Thoracic aorta (tissue), 2 donors: Measurements from ENCODE around the gene ITPR3. TPM values are rescaled to one million over a fixed set of nuclear protein-coding genes. Genes with fewer than 3 reads are reported as not detected.
A peak's percentile ranks its signal among the peaks of the same experiment; 100 is the strongest.

Source experiments
- ATAC-seq: fragments of 150-250 bp; one replicate; pipeline ENCODE4 v1.8.0; 2017; ENCODE audit warnings: low read depth; ENCODE audit not compliant: insufficient number of reproducible peaks, low FRiP score
- DNase-seq: peaks from one replicate; pipeline ENCODE4 v3.0.0-alpha.2; 2020; ENCODE audit warnings: low spot score
- H3K27ac ChIP-seq, 2 donors: fragments of 200-600 bp; sonication (generic); 1 replicate in 1 of 2; 2 replicates in 1 of 2; pipeline ENCODE4 v1.5.1; 2016; ENCODE audit warnings: mild to moderate bottlenecking in 2 of 2, moderate library complexity in 2 of 2
- H3K27me3 ChIP-seq: fragments of 200-600 bp; sonication (generic); replicated peaks from 2 replicates; pipeline ENCODE4 v1.6.0; 2016; ENCODE audit warnings: mild to moderate bottlenecking; ENCODE audit not compliant: insufficient read depth
- H3K36me3 ChIP-seq: fragments of 200-600 bp; sonication (generic); one replicate; pipeline ENCODE4 v1.5.1; 2016
- H3K4me1 ChIP-seq, 2 donors: fragments of 200-600 bp; sonication (generic); 1 replicate in 1 of 2; 2 replicates in 1 of 2; pipeline versions ENCODE4 v1.5.1 to v1.6.0; 2016; ENCODE audit warnings: low read depth in 2 of 2, mild to moderate bottlenecking in 1 of 2; ENCODE audit not compliant: control insufficient read depth in 1 of 2
- H3K4me3 ChIP-seq: fragments of 200-600 bp; sonication (generic); 2 replicates; pipeline ENCODE4 v1.5.1; 2016; ENCODE audit warnings: mild to moderate bottlenecking
- H3K9me3 ChIP-seq: fragments of 200-600 bp; sonication (generic); 2 replicates; pipeline ENCODE4 v1.5.1; 2016
- CTCF ChIP-seq: fragments of 200-600 bp; sonication (generic); IDR thresholded peaks from one replicate; pipeline ENCODE4 v1.5.1; 2019; ENCODE audit warnings: antibody characterized with exemption
- total RNA-seq, 2 donors: library from RNA; depleted of rRNA; stranded (reverse); fragments of >200 nt; gene quantifications; one replicate each; pipeline versions ENCODE4 v1.1.0 to v1.2.3, GENCODE V29; 2016

The ITPR3 gene
- total RNA-seq, 2 donors from 2014 or later = 15.2 to 21.2 TPM

DNA sequence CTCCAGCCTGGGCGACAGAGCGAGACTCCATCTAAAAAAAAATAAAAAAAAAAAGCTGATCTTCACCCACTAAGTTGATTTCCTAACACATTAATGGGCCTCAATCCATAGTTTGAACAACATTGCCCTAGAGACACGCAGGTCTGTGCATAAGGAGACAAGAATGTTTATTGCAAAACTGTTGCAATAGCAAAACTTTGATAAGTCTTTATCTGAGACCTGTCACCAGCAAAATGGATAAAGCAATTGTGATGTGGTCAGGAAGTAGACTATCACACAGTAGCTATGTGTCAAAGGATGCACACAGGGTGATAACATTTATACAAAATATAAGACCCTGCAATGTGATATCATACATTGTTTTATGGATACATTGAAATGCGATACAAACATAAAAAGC, 4.2 kb upstream of the ITPR3 start:
- ATAC-seq (no peak), DNase-seq (no peak)
- H3K9me3 ChIP-seq = no peaks in the 10 kb centered on the region
- peaks cover 6 to 18% of the 10 kb centered on the region in 2 donors for H3K4me1 ChIP-seq
- no peaks in the 10 kb centered on the region for H3K36me3 ChIP-seq
- no peak overlapping the region for H3K4me3 ChIP-seq
- TF ChIP-seq CTCF = no peak
- H3K27ac ChIP-seq = no peak overlapping the region
- H3K27me3 ChIP-seq = no peaks in the 10 kb centered on the region

DNA sequence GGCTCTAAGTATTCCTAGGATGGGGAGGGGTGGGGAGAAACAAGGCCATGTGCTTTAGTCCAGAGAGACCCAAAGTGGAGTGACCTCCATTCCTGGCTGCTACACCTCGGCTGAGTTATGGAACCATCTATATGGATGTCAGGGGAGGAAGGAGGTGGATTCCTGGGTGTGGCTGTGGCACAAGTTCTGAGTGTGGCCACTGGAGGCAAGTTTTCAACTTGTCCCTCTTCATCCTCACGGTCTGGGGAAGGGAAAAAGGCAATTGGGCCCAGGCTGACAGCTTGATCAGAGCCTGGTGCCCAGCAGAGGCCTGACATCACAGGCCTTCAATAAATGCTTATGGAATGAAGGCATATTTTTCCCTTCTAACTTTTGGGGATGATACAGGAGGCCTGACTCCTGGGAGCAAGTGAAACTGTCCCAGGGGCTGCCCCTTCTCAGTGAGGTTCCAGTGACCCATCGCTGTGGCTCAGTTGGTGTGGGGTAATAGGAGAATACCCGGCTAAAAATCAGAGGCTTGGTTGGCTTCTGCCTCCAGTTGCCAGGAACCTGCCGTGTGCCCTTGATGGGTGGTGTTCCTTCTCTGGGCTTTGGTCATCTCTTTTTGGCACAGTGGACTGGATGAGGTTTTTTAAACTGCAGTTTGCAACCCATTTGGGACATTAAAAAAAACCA, 1.8 kb upstream of the ITPR3 start:
- Histone ChIP-seq H3K36me3 (no peaks in the 10 kb centered on the region), H3K9me3 (no peaks in the 10 kb centered on the region), H3K4me3 (no peak overlapping the region), H3K27me3 (no peaks in the 10 kb centered on the region), H3K4me1 (peaks cover 6 to 20% of the 10 kb centered on the region in 2 donors), H3K27ac (no peak overlapping the region)
- TF ChIP-seq CTCF = no peak
- ATAC-seq (no peak), DNase-seq (no peak)

GRCh38 chr6:33620158-33620855, 815 bp upstream of the ITPR3 start:
- no peak for ATAC-seq
- TF ChIP-seq CTCF = no peak
- no peaks in the 10 kb centered on the region for H3K36me3 ChIP-seq
- H3K27ac ChIP-seq = peak overlapping the region in 1 of 2 donors; percentile 39
- no peaks in the 10 kb centered on the region for H3K9me3 ChIP-seq
- no peak for DNase-seq
- peaks cover 6 to 20% of the 10 kb centered on the region in 2 donors for H3K4me1 ChIP-seq
- no peaks in the 10 kb centered on the region for H3K27me3 ChIP-seq
- H3K4me3 ChIP-seq = peak overlapping the region; percentile 78

DNA sequence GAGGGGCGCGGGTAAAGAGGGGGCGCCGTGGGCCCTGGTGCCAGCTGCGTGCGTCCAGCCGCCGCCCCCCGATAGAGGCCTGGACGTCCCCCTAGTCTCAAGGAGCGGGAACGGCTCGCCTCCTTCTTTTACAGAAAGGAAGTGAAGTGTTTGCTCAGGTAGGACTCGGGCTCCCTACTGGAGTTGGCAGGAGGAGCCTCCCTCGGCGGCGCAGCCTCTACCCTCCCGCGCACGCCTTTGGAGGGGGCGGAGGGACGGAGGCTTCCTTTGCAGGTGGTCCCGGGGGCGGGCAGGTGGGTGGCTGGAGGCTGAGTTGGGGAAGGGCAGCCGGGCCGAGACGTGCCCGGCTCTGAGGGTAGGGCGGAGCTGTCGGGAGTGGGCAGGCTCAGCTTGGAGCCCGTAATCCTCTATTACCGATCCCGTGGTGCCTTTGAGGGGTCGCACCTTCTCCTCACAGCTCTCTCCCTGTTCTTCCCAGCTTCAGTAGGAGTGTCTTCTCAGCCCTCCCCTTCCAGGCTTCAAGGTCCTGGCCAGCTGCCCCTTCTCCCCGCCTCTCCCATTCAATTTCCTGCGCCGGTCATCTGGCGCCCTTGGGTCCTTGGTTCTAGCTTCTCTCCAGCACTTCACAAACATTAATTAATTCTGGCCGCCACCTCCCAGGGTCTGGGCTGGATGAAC, 728 bp downstream of the ITPR3 start:
- H3K4me3 ChIP-seq = peak overlapping the region; percentile 78
- H3K27me3 ChIP-seq = no peaks in the 10 kb centered on the region
- TF ChIP-seq CTCF = no peak
- H3K9me3 ChIP-seq = no peaks in the 10 kb centered on the region
- peaks cover 6 to 20% of the 10 kb centered on the region in 2 donors for H3K4me1 ChIP-seq
- no peaks in the 10 kb centered on the region for H3K36me3 ChIP-seq
- H3K27ac ChIP-seq = peak overlapping the region in 1 of 2 donors; percentile 17
- ATAC-seq = no peak
- DNase-seq = no peak
